NB4 (cell line): ENCODE measurements around the gene SRBD1.
A peak's percentile ranks its signal among the peaks of the same experiment; 100 is the strongest.

ENCODE experiments used
- DNase-seq: peaks from one replicate; pipeline ENCODE4 v3.0.0; 2010; ENCODE audit warnings: low read depth
- H3K4me3 ChIP-seq: one replicate; pipeline ENCODE4 v1.5.1; 2011; ENCODE audit warnings: mild to moderate bottlenecking, low read depth, low read length, moderate library complexity
- MYC ChIP-seq: IDR thresholded peaks from 2 replicates; pipeline ENCODE4 v1.6.1; 2011; ENCODE audit warnings: low read depth, low read length
- POLR2A ChIP-seq: IDR thresholded peaks from 2 replicates; pipeline ENCODE4 v1.6.1; 2011; ENCODE audit warnings: mild to moderate bottlenecking; ENCODE audit not compliant: insufficient read length; ENCODE audit errors: extremely low read depth
- TF ChIP-seq, protein P1 (sequence below): IDR thresholded peaks from one replicate; pipeline ENCODE4 v1.5.1; 2012; ENCODE audit warnings: low read depth, low read length
- TF ChIP-seq, protein P2 (sequence below): IDR thresholded peaks from 2 replicates; pipeline ENCODE4 v1.6.1; 2011; ENCODE audit warnings: low read depth, low read length

Gene SRBD1

DNA sequence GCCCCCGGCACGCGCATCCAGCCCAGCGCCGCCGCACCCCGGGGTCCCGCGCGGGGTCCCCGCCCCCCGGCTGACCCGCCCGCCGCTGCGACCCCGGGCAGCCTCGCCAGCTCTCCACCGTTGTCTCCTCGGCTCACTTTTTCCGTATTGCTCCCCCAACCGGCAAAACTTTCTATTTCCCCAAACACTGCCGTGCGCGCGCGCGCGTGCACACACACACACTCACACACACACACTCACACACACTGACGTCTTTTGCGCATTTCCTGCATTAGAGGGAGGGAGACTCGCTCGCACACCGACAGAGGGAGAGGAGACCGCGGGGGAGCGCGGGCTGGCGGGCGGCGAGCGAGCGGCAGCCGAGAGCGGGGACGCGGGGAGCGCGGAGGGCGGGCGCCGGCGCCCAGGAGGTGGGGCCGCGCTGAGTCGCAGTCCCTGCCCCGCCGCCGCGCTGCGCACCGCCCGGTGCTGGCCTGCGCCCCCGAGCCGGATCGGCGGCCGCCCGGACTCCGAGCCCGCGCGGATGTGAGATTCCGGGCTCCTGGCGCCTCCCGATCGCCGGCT, 39.9 kb upstream of the SRBD1 start:
- peak; percentile 93 for DNase-seq

DNA sequence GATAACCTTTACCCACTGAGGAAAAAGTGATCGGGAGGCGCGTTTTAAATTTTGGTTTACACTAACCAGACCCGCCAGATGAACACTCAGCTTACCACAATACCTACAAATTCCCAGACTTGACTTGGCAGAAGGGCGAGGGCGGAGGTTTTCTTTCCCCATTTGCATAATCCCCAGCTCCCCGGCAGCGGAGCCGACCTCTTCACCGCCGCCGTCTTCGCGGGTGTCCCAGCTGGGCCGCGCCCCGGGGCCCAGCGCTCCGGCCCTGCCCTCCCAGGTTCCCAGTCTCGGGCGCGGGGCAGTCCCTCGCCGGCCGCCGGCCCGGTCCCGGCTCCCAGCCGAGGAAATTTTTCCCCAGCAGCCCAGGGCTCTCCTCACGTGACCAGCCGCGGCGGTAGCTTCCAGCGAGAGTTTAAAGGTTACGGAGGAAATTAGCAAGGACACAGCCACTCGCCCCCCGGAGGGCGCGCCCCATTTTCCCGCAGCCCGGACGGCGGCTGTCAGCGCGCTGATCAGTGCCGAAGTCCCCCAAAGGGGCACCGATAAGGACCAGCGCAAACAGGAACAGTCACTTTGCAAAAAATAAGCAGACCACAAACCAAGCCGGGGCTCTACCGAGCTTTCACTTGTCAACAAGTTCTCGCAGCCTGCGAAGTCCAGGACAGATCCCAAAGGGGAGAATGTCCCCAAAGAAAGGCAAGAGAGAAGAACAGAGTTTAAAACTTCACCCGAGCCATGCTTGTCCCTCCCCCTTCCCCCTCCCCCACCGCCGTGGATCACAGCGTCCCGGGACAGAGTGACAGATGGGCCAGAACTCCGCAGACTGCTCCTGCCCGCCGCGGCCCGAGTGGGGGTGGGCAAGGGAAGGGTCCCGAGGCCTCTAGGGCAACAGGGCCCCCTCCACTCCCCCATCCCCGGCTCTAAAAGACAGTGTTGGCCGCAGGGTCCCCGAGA, 39.1 kb upstream of the SRBD1 start:
- DNase-seq = peak; percentile 65
- TF ChIP-seq MYC = no peak
- no peak for TF ChIP-seq POLR2A
- TF ChIP-seq, protein P1, sequence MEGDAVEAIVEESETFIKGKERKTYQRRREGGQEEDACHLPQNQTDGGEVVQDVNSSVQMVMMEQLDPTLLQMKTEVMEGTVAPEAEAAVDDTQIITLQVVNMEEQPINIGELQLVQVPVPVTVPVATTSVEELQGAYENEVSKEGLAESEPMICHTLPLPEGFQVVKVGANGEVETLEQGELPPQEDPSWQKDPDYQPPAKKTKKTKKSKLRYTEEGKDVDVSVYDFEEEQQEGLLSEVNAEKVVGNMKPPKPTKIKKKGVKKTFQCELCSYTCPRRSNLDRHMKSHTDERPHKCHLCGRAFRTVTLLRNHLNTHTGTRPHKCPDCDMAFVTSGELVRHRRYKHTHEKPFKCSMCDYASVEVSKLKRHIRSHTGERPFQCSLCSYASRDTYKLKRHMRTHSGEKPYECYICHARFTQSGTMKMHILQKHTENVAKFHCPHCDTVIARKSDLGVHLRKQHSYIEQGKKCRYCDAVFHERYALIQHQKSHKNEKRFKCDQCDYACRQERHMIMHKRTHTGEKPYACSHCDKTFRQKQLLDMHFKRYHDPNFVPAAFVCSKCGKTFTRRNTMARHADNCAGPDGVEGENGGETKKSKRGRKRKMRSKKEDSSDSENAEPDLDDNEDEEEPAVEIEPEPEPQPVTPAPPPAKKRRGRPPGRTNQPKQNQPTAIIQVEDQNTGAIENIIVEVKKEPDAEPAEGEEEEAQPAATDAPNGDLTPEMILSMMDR = no peak
- TF ChIP-seq, protein P2, sequence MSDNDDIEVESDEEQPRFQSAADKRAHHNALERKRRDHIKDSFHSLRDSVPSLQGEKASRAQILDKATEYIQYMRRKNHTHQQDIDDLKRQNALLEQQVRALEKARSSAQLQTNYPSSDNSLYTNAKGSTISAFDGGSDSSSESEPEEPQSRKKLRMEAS = no peak
- peak overlapping the region; percentile 73 for H3K4me3 ChIP-seq

More for the DNA sequence above, 39.9 kb upstream of the SRBD1 start:
- TF ChIP-seq MYC = 0 out of 2 replicates have a peak, but pooled peaks have one; percentile 26
- TF ChIP-seq, protein P2 = peak; percentile 57
- peak; percentile 56 for TF ChIP-seq POLR2A
- TF ChIP-seq, protein P1 = peak; percentile 14
- H3K4me3 ChIP-seq = peak overlapping the region; percentile 73

DNA sequence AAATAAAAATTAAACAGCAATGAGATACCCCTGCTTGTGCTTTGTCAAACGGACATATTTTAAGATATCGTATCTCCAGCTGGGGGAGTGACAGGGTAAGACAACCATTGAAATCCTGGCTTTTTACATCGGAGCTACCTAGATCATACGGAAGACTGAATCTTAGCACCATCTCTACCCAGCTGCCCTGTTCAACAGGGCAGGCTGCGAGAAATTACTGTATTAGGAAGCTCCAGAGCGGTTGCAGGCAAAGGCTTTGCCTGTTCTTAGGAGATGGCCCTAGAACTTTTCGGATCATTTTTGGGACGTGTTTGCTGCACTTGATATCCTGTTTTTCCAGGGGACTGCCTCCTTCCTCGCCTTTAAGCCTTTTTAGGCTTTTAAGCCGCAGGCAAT, 38.4 kb upstream of the SRBD1 start:
- DNase-seq = peak; percentile 27
- H3K4me3 ChIP-seq = peak overlapping the region; percentile 73
- TF ChIP-seq, protein P1 = no peak
- no peak for TF ChIP-seq MYC
- no peak for TF ChIP-seq POLR2A
- TF ChIP-seq, protein P2 = no peak

DNA sequence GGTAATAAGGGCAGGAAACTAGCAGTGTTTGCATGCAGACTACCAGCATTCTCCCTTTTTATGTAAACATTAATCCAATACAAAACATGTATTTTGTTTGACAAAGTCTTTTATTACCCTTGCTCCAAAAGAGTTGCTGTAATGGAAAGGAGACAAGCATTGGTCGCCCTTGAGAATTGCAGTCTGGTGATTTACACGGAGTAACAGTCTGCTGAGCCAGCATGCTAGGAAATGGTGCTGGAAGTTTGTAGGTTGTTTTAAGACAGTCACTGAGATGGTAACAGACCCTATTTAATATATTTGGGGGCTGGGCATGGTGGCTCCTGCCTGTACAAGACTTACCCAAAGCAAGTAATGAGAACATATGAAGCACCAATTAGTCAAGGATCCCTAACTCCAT, 37.6 kb upstream of the SRBD1 start:
- DNase-seq = no peak
- TF ChIP-seq, protein P1 = no peak
- TF ChIP-seq MYC (no peak), POLR2A (no peak)
- TF ChIP-seq, protein P2 = no peak
- no peak overlapping the region for H3K4me3 ChIP-seq

DNA sequence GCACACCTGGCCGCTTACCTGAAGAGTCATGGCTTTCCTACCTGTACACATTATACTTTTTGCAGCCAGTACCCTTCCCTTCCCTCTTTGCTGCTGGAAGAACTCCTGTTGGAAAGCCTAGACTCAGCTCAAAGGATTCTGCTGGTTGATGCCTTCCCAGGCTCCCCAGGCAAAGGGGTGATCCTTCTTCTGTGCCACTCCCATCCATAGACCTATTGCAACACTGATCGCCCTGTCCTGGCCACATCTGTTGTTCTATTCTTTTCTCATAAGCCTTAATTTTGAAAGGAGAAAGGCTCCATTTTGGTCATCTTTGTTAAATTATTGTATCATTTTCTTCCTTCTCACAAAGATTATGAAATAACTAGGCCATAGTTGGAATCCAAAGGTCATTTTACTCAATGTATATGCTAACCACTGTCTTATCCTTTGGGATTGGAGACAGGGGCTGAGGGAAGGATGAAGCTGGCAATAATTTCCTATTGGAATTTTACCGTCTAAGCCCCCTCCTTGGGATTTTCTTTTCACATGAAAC, 37.0 kb upstream of the SRBD1 start:
- DNase-seq = no peak
- H3K4me3 ChIP-seq = no peak overlapping the region
- TF ChIP-seq MYC = no peak
- TF ChIP-seq, protein P2 = no peak
